Measurements from ENCODE around the gene DLX2. TPM values are rescaled to one million over a fixed set of nuclear protein-coding genes. Genes with fewer than 3 reads are reported as not detected.
"Not testable (repeated sequence)": the region's sequence is repeated elsewhere in the genome, so short reads cannot be mapped to it uniquely, and the experiment has no call there.

DLX2 gene
- total and polyA plus RNA-seq, 2 donors from 2014 or later = not detected

GRCh38 chr2:172120118-172120517 lies 17.4 kb upstream of the DLX2 start:
- Histone ChIP-seq H3K4me1 (ENCODE audit: control insufficient read depth in 2 of 3, insufficient read depth in 2 of 3, low read depth in 1 of 3, low read length in 3 of 3) (no peaks in the 10 kb centered on the region), H3K27me3 (ENCODE audit: control insufficient read depth, insufficient read depth, low read length) (no peaks in the 10 kb centered on the region), H3K4me3 (ENCODE audit: low read length in 3 of 3) (no peak overlapping the region), H3K36me3 (ENCODE audit: control insufficient read depth in 2 of 3, insufficient read depth in 3 of 3, low read length in 3 of 3) (no peaks in the 10 kb centered on the region), H3K9me3 (ENCODE audit: control insufficient read depth in 2 of 3, insufficient read depth in 1 of 3, low read length in 3 of 3) (no peaks in the 10 kb centered on the region), H3K9ac (ENCODE audit: low read length in 3 of 3) (no peak overlapping the region), H3K27ac (ENCODE audit: low read depth in 2 of 2, low read length in 2 of 2) (no peak overlapping the region)
- FAIRE-seq (no peak), DNase-seq (no peak)
- TF ChIP-seq, protein P1, sequence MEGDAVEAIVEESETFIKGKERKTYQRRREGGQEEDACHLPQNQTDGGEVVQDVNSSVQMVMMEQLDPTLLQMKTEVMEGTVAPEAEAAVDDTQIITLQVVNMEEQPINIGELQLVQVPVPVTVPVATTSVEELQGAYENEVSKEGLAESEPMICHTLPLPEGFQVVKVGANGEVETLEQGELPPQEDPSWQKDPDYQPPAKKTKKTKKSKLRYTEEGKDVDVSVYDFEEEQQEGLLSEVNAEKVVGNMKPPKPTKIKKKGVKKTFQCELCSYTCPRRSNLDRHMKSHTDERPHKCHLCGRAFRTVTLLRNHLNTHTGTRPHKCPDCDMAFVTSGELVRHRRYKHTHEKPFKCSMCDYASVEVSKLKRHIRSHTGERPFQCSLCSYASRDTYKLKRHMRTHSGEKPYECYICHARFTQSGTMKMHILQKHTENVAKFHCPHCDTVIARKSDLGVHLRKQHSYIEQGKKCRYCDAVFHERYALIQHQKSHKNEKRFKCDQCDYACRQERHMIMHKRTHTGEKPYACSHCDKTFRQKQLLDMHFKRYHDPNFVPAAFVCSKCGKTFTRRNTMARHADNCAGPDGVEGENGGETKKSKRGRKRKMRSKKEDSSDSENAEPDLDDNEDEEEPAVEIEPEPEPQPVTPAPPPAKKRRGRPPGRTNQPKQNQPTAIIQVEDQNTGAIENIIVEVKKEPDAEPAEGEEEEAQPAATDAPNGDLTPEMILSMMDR (IDR thresholded peaks at IDR 0.05; ENCODE audit: borderline replicate concordance, extremely low read depth, insufficient read depth) = no peak
- intact Hi-C loops (cut with DNase I) = no loop called here

DNA sequence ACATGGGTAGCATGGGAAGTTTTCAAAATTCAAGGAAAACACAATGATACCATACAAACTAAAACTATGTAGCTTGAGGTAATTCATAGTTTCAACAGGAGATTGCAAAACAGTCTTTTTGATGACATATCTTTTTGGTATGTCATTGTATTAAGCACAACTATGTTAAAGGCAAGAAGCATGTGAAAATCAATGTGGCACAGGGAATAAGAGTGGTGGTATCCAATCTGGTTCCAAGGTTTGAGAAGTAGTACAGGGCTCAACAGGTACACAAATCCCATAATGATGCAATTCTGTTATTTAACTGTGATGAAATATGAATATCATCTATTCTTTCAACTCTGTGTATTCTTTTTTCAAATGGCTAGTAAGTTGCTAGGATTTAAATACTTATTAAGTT lies 16.4 kb upstream of the DLX2 start:
- H3K27me3 ChIP-seq (ENCODE audit: control insufficient read depth, insufficient read depth, low read length) = no peaks in the 10 kb centered on the region
- H3K4me3 ChIP-seq (ENCODE audit: low read length in 3 of 3) = no peak overlapping the region
- H3K9ac ChIP-seq (ENCODE audit: low read length in 3 of 3) = no peak overlapping the region
- intact Hi-C loops (cut with DNase I) = no loop called here
- H3K9me3 ChIP-seq (ENCODE audit: control insufficient read depth in 2 of 3, insufficient read depth in 1 of 3, low read length in 3 of 3) = no peaks in the 10 kb centered on the region
- H3K27ac ChIP-seq (ENCODE audit: low read depth in 2 of 2, low read length in 2 of 2) = no peak overlapping the region
- H3K36me3 ChIP-seq (ENCODE audit: control insufficient read depth in 2 of 3, insufficient read depth in 3 of 3, low read length in 3 of 3) = no peaks in the 10 kb centered on the region
- no peak for FAIRE-seq
- DNase-seq = no peak
- no peaks in the 10 kb centered on the region for H3K4me1 ChIP-seq (ENCODE audit: control insufficient read depth in 2 of 3, insufficient read depth in 2 of 3, low read depth in 1 of 3, low read length in 3 of 3)
- TF ChIP-seq, protein P1 (IDR thresholded peaks at IDR 0.05; ENCODE audit: borderline replicate concordance, extremely low read depth, insufficient read depth) = no peak

DNA sequence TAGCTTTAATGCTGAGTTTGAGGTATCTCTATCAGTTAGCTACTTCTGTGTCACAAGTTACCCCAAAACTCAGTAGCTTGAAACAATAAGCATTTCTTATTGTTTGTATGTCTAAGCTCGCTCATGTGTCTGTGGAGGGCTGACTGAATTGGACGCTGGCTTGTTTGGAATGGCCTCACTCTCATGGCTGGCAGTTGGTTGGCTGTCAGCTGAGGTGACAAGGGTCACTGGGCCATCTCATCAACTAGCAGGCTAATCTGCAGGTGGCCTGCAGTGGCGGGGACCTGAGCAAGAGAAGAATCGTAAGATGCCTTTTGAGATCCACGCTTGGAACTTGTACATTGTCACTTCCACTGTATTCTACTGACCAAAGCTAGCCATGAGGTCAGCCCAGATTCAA lies 13.4 kb upstream of the DLX2 start:
- Histone ChIP-seq H3K9me3 (ENCODE audit: control insufficient read depth in 2 of 3, insufficient read depth in 1 of 3, low read length in 3 of 3) (no peaks in the 10 kb centered on the region), H3K27ac (ENCODE audit: low read depth in 2 of 2, low read length in 2 of 2) (no peak overlapping the region), H3K27me3 (ENCODE audit: control insufficient read depth, insufficient read depth, low read length) (no peaks in the 10 kb centered on the region), H3K36me3 (ENCODE audit: control insufficient read depth in 2 of 3, insufficient read depth in 3 of 3, low read length in 3 of 3) (no peaks in the 10 kb centered on the region), H3K4me1 (ENCODE audit: control insufficient read depth in 2 of 3, insufficient read depth in 2 of 3, low read depth in 1 of 3, low read length in 3 of 3) (no peaks in the 10 kb centered on the region), H3K9ac (ENCODE audit: low read length in 3 of 3) (no peak overlapping the region), H3K4me3 (ENCODE audit: low read length in 3 of 3) (no peak overlapping the region)
- TF ChIP-seq, protein P1 (IDR thresholded peaks at IDR 0.05; ENCODE audit: borderline replicate concordance, extremely low read depth, insufficient read depth) = no peak
- intact Hi-C loops (cut with DNase I) = no loop called here
- FAIRE-seq = no peak
- no peak for DNase-seq

DNA sequence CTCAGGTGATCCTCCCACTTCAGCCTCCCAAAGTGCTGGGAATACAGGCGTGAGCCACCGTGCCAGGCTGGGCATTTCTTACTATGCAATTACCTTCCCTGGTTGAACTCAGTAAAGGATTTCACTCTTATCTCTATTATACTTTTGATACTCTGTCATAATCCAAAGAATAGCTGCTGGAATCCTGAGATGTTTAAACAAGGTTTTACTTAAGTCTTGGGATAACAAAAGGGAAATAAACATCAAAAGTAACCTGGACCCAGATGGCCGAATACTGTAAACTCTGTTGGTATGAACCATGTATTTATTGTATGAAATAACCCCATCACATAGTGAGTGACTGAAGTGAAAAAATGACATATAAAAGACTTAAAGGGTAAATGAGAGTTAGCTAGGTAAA lies 11.9 kb upstream of the DLX2 start:
- H3K4me1 ChIP-seq (ENCODE audit: control insufficient read depth in 2 of 3, insufficient read depth in 2 of 3, low read depth in 1 of 3, low read length in 3 of 3) = no peaks in the 10 kb centered on the region
- no peak overlapping the region for H3K4me3 ChIP-seq (ENCODE audit: low read length in 3 of 3)
- intact Hi-C loops (cut with DNase I) = no loop called here
- TF ChIP-seq, protein P1 (IDR thresholded peaks at IDR 0.05; ENCODE audit: borderline replicate concordance, extremely low read depth, insufficient read depth) = no peak
- FAIRE-seq (no peak), DNase-seq (no peak)
- H3K9me3 ChIP-seq (ENCODE audit: control insufficient read depth in 2 of 3, insufficient read depth in 1 of 3, low read length in 3 of 3) = no peaks in the 10 kb centered on the region
- no peak overlapping the region for H3K27ac ChIP-seq (ENCODE audit: low read depth in 2 of 2, low read length in 2 of 2)
- no peaks in the 10 kb centered on the region for H3K36me3 ChIP-seq (ENCODE audit: control insufficient read depth in 2 of 3, insufficient read depth in 3 of 3, low read length in 3 of 3)
- H3K9ac ChIP-seq (ENCODE audit: low read length in 3 of 3) = no peak overlapping the region
- peaks cover 1% of the 10 kb centered on the region for H3K27me3 ChIP-seq (ENCODE audit: control insufficient read depth, insufficient read depth, low read length)

DNA sequence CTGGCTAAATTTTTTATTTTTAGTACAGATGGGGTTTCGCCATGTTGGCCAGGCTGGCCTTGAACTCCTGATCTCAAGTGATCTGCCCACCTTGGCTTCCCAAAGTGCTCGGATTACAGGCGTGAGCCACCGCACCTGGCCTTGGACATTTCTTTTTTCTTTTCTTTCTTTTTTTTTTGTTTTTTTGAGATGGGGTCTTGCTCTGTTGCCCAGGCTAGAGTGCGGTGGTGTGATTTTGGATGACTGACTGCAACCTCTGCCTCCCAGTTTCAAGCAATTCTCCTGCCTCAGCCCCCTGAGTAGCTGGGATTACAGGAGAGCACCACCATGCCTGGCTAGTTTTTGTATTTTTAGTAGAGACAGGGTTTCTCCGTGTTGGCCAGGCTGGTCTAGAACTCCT lies 11.5 kb upstream of the DLX2 start:
- intact Hi-C loops (cut with DNase I); H3K27me3 ChIP-seq (ENCODE audit: control insufficient read depth, insufficient read depth, low read length); H3K36me3 ChIP-seq (ENCODE audit: control insufficient read depth in 2 of 3, insufficient read depth in 3 of 3, low read length in 3 of 3); H3K27ac ChIP-seq (ENCODE audit: low read depth in 2 of 2, low read length in 2 of 2); H3K4me1 ChIP-seq (ENCODE audit: control insufficient read depth in 2 of 3, insufficient read depth in 2 of 3, low read depth in 1 of 3, low read length in 3 of 3); H3K9me3 ChIP-seq (ENCODE audit: control insufficient read depth in 2 of 3, insufficient read depth in 1 of 3, low read length in 3 of 3); FAIRE-seq; H3K9ac ChIP-seq (ENCODE audit: low read length in 3 of 3); H3K4me3 ChIP-seq (ENCODE audit: low read length in 3 of 3); DNase-seq: not testable (repeated sequence)
